HG02623 (cell line): ENCODE data around the gene RNF126.
"Not testable (repeated sequence)": the region's sequence is repeated elsewhere in the genome, so short reads cannot be mapped to it uniquely, and the experiment has no call there.

Source experiments
- ATAC-seq: cut with Tn5 transposase; IDR thresholded peaks from one replicate; pipeline ENCODE4 v1.9.1; 2021; ENCODE audit warnings: moderate library complexity; ENCODE audit not compliant: unreplicated experiment

RNF126 gene

DNA sequence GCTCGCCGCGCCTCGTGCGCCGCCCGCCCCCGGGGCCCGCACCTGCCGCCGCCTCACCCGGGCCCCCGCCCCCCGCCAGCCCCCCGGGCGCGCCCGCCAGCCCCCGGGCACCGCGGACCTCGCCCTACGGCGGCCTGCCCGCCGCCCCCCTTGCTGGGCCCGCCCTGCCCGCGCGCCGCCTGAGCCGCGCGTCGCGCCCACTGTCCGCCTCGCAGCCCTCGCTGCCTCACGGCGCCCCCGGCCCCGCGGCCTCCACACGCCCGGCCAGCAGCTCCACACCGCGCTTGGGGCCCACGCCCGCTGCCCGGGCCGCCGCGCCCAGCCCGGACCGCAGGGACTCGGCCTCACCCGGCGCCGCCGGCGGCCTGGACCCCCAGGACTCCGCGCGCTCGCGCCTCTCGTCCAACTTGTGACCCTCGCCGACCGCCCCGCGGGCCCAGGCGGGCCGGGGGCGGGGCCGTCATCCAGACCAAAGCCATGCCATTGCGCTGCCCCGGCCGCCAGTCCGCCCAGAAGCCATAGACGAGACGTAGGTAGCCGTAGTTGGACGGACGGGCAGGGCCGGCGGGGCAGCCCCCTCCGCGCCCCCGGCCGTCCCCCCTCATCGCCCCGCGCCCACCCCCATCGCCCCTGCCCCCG is 46.8 kb downstream of the RNF126 start:
- no peak for ATAC-seq

DNA sequence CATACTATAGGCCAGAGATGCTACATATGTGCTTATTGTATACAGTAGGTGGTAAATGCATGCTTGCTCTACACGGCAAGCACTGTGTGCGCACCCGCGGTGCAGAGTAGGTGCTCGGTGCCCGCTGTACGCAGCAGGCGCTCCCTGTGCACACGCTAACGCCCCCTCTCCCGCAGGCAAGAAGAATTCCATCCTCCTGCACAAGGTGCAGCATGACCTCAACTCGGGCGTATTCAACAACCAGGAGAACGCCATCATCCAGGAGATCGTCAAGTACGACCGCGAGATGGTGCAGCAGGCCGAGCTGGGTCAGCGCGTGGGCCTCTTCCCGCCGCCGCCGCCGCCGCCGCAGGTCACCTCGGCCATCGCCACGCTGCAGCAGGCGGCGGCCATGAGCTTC is 47.4 kb downstream of the RNF126 start:
- no peak for ATAC-seq

DNA sequence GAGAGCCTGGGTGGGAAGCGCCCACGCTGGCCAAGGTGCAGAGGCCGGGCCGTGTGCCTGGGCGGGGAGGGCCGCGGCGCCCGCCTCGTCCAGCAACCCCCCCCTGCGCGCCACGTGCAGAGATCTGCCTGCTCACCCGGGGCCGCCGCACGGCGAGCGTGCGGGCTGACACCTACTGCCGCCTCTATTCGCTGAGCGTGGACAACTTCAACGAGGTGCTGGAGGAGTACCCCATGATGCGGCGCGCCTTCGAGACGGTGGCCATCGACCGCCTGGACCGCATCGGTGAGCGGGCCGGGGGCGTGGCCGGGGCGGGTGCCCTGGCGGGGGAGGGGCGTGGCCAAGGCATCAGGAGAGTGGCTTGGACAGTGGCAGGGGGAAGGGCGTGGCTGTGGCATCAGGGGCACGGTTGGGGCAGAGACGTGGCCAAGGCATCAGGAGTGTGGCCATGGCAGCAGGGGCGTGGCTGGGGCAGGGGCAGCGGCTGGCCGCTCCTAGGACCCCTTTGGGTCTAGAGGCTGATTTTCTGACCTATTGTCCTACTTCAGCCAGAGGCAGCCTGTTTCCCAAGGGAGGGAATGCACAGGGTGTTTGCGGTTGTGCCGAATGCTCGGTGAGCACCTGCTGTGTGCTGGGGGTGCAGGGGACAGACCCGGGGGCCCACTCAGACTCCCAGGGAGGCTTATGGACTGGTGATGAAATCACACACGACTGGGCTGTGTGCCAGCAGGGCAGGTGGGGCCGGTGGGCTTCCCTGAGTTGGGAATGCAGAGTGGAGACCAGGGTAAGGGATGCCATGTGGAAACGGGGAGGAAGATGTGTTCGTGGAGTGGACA is 49.1 kb downstream of the RNF126 start:
- ATAC-seq, result no peak

DNA sequence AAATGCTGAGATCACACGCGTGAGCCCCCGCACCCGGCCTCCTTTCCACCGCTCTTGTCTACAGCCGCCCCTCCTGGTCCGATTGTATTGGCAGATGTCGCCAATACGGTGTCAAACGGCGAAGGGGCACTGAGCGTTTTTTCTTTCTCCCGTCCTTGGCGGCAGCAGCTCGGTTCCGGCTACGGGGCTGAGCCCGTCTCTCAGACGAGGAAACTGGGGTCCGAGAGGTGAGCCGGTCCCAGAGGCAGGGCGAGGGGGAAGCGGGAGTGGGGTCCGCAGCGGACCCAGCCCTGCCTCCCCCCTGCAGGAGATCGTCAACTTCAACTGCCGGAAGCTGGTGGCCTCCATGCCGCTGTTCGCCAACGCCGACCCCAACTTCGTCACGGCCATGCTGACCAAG is 50.1 kb downstream of the RNF126 start:
- ATAC-seq, result no peak

DNA sequence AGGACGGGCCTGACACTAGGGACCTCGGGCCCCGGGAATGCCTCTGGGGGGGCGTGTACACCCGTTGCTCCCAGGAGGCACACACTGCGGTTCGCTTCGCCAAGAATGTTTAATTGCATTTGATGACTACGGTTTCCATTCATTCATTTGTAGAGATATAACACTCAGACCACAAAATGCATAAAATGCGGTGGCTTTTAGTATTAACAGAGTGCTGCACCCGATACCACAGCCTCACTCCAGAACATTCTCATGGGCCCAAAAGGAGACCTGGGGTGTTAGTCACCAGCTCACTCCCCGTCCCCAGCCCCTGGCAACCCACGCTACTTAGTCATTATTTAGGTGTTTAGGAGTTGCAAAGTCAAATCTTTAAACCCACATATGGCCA is 51.5 kb downstream of the RNF126 start:
- ATAC-seq, result no peak

DNA sequence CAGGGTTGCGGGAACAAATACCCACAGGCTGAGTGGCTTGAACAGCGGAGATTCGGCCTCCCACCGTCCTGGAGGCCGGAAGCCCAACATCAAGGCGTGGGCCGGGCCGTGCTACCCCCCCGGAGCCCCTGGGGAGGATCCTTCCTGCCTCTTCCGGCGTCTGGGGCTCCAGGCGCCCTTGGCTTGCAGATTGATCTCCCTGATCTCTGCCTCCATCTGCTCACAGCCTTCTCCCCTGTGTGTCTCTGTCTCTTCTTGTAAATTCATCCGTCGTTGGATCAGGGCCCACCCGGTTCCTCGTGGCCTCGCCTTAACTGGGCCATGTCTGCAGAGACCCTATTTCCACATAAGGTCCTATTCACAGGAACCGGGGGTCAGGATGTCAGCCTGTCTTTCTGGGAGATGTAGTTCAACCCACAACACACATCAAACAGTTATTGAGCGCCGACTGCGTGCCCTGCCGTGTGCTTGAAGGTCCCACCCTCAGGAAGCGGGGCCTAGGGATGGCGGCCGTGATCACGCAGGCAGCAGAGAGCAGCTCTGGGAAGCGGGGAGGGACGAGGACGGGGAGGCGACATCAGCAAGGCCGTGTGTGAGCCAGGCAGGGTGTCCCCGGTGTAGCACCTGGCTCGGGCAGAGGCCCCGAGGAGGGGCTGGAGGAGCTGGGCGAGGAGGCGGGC is 52.1 kb downstream of the RNF126 start:
- ATAC-seq, result no peak

DNA sequence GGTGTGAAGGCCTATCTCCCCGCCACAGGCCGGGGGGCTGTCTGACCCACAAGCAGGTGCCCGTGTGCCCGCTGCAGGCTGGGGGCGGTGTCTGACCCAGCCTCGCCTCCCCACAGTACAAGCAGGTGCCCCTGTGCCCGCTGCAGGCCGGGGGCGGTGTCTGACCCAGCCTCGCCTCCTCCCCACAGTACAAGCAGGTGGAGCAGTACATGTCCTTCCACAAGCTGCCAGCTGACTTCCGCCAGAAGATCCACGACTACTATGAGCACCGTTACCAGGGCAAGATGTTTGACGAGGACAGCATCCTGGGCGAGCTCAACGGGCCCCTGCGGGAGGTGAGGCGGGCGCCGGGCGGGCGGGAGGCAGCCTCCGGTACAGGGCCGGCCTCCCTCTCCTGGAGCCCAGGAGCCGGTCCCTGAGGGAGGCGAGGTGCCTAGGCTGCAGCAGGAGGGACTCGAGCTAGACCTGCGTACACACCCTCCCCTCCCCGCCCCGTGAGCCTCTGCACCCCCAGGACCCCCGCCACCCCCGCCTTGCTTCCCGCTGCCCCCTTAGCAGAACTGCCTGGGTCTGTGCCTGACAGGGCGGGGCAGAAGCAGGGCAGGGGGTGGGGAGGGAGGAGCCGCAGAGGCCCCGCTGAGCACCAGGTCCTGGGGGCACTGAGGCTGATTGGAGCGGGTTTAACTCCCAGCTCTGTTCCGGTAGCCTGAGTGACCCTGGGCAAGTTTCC is 52.8 kb downstream of the RNF126 start:
- no peak for ATAC-seq

DNA sequence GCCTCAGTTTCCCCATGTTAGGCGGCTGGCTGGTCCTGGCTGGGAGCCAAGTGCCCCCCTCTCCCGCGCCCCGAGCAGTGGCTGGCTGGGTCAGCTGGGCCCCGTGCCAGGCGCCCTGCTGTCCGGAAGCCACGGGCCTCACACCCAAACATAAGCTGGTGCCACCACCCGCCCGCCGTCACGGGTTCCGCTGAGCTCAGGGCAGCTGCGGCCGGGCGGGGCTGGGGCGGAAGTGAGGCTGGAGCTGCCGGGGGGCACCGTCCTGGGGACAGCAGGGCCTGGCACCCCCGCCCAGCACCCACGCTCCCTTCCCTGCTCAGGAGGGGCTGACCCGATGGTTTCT is 54.0 kb downstream of the RNF126 start:
- no peak for ATAC-seq

DNA sequence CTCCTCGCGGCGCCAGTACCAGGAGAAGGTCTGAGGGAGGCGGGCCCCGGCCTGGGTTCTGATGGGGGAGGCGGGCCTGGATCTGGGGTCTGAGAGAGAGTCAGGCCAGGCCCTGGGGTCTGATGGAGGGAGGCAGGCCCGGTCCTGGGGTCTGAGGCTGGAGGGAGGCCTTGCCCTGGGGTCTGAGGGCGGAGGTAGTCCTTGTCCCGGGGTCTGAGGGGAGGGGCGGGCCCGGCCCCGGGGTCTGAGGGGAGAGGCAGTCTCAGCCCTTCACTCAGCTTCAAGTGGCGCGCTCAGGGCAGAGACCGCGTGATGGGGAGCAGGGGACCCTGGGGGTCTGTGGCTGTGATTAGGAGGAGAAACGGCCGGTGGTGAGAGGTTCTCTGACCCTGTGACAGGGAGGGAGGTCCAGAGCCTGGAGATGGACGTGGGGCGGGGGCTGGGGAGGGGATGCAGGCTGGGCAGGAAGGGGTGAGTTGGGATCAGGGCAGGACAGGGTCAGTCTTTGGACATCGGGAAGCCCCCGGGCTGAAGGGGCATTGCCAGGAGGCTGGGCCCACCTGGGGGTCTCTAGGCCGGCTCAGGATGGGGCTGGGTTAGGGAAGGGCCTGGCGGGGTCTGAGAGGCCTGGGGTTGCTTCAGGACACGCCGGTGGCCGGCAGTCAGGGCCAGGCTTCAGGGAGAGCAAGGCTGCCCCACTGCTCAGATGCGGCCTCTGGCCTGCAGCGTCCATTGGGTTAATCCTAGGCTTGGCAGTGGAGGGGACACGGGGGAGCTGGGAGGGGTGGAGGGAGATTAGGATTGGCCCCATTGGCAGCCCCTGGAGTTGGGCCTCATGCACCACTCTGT is 54.6 kb downstream of the RNF126 start:
- no peak for ATAC-seq

DNA sequence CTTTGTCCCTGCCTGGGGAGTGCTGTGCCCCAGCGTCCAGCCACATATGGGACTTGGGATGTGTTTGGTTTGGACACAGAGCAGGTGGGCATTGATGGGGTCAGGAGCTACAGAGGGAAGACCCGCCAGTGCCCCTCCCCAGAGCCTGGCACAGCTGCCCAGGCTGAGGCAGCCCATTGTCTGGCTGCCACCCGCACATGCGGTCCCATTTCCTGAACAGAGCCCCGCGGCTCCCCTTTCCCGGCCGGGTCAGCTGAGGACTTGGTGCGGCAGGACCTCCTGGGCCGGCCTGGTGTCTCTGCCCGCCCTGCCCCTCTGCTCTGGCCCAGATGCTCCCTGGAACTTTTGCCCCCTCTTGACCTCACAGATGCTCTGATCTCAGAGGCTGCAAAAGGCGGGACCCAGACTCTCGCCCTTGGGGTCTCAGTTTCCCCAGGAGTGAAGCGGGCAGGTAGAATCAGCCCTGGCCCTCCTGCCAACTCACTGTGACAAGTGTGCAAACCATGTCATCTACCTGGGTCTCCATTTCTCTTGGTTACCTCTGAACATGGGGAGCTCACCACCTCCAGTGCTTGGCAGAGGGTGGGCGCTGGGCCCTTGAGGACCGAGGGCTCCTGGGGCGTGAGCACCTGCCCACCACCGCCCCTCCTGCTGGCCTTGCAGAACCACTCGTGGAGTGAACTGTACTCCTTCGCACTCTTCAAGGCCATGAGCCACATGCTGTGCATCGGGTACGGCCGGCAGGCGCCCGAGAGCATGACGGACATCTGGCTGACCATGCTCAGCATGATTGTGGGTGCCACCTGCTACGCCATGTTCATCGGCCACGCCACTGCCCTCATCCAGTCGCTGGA is 55.5 kb downstream of the RNF126 start:
- ATAC-seq, result no peak

DNA sequence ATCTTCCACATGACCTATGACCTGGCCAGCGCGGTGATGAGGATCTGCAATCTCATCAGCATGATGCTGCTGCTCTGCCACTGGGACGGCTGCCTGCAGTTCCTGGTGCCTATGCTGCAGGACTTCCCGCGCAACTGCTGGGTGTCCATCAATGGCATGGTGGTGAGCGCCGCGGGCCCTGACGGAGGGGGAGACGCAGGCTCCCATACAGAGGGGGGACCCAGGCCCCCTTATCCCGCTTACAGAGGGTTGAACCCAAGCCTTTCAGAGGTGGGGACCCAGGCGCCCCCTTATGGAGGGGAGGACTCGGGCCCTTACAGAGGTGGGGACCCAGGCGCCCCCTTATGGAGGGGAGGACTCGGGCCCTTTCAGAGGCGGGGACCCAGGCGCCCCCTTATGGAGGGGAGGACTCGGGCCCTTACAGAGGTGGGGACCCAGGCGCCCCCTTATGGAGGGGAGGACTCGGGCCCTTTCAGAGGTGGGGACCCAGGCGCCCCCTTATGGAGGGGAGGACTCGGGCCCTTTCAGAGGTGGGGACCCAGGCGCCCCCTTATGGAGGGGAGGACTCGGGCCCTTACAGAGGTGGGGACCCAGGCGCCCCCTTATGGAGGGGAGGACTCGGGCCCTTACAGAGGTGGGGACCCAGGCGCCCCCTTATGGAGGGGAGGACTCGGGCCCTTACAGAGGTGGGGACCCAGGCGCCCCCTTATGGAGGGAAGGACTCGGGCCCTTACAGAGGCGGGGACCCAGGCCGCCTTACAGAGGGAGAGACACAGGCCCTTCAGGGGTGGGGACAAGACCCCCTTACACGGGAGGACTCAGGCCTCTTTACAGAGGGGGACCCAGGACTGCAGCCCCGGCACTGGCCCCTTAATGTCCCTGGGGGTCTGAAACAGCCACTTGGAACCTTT is 57.7 kb downstream of the RNF126 start:
- not testable (repeated sequence) for ATAC-seq

DNA sequence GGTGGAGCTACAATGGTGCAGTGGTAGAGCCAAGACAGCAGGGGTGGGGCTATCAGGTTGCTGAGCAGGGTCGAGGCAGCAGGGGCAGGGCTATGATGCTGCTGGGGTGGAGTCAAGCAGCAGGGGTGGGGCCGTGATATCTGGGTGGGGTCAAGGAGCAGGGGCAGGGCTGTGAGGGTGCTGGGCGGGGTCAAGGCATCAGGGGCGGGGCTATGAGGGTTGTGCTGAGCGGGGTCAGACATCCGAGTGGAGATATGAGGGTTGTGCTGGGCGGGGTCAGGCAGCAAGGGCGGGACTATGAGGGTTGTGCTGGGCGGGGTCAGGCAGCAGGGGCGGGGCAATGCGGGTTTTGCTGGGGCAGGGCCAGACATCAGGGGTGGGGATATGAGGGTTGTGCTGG is 58.7 kb downstream of the RNF126 start:
- ATAC-seq, result no peak

DNA sequence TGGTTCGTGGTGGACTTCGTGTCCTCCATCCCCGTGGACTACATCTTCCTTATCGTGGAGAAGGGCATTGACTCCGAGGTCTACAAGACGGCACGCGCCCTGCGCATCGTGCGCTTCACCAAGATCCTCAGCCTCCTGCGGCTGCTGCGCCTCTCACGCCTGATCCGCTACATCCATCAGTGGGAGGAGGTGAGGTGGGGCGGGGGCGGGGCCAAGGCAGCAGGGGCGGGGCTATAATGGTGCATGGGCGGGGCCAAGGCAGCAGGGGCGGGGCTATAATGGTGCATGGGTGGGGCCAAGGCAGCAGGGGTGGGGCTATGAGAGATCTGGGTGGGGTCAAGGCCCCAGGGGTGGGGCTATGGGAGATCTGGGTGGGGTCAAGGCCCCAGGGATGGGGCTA is 59.2 kb downstream of the RNF126 start:
- ATAC-seq, result not testable (repeated sequence)

DNA sequence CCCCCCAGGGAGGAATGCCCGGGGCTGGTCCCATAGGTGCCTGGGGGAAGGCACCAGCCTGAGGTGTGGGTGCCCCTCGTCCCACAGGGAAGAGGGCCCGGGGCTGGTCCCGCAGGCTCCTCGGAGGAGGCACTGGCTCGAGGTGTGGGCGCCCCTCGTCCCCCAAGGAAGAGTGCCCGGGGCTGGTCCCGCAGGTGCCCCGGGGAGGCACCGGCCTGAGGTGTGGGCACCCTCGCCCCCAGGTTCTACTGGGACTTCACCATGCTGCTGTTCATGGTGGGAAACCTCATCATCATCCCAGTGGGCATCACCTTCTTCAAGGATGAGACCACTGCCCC is 59.7 kb downstream of the RNF126 start:
- not testable (repeated sequence) for ATAC-seq

DNA sequence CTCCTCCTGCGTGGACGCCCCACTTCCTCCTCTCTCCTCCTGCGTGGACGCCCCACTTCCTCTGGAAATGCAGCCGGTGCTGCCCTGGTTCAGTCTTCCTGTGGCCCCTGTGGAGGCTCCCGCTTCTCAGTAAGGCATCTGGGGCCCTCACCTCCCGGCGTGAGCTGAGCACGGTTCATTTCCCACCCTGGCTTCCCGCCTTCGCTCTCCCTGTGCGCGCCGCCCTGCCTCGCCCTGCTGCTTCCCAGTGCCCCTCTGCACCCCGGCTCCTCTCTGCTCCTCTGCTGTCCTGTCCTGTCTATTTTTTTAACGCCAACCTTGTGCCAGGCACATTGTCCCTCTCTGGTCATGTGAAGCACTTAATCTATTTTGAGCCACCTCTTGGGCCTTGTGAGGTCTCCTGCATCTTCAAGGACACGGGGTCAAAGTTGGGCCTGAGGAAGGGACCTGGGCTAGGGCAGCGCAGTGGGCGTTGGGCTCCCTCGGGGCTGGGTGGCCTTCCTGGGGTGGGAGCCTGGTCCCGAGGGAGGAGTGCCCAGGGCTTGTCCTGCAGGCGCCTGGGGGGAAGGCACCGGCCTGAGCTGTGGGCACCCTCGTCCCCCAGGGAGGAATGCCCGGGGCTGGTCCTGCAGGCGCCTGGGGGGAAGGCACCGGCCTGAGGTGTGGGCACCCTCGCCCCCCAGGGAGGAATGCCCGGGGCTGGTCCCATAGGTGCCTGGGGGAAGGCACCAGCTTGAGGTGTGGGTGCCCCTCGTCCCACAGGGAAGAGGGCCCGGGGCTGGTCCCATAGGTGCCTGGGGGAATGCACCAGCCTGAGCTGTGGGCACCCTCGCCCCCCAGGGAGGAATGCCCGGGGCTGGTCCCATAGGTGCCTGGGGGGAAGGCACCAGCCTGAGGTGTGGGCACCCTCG is 60.4 kb downstream of the RNF126 start:
- ATAC-seq, result no peak

DNA sequence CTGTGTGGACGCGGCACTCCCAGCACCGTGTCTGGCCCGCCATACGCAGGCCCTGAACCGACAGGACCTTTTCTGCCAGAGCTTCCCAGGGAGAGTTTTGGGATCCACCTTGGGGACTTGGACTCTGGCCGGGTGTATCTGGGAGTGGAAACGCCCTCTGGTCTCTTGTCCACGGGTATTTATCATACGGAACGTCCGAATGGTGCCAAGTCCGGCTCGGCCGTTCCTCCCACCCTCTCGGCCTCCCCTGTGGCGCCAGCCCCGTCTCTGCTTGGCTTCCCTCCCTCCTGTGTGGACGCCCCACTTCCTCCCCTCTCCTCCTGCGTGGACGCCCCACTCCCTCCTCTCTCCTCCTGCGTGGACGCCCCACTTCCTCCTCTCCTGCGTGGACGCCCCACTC is 61.2 kb downstream of the RNF126 start:
- ATAC-seq, result no peak

DNA sequence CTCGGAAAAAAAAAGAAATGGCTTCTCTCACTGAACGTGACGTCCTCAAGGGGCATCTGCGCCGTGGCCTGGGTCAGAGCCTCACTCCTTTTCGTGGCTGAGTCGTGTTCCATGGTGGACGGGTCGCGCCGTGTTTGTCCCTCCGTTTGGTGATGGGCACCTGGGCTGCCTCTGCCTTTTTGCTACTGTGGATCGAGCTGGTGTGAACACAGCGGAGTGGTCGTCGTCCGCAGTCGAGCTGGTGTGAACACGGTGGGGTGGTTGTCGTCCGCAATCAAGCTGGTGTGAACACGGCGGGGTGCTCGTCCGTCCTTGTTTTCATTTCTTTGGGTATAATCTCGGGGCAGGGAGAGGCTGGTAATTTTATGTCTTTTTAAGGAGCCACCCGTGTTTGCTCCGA is 61.7 kb downstream of the RNF126 start:
- no peak for ATAC-seq
